Measurements from ENCODE around the gene NOS3. TPM values are rescaled to one million over a fixed set of nuclear protein-coding genes. Genes with fewer than 3 reads are reported as not detected.
A peak's percentile ranks its signal among the peaks of the same experiment; 100 is the strongest.
"Not testable (repeated sequence)": the region's sequence is repeated elsewhere in the genome, so short reads cannot be mapped to it uniquely, and the experiment has no call there.

The NOS3 gene
- total RNA-seq, 1 donor from 2014 or later: 26.6 TPM

- DNase-seq (ENCODE audit: low spot score): no peak
- ATAC-seq: no peak
- intact Hi-C loops (cut with DNase I): no loop called here
These were observed 18.7 kb downstream of the NOS3 start for GRCh38 chr7:151009327-151010036.

GRCh38 chr7:151010037-151010306, 19.2 kb downstream of the NOS3 start:
- intact Hi-C loops (cut with DNase I): no loop called here
- DNase-seq (ENCODE audit: low spot score): no peak
- no peak for ATAC-seq

GRCh38 chr7:151010307-151011096, 19.7 kb downstream of the NOS3 start:
- DNase-seq (ENCODE audit: low spot score) (no peak), ATAC-seq (no peak)
- intact Hi-C loops (cut with DNase I): no loop called here

GRCh38 chr7:151011097-151011409, 20.2 kb downstream of the NOS3 start:
- DNase-seq (ENCODE audit: low spot score) (no peak), ATAC-seq (no peak)
- intact Hi-C loops (cut with DNase I): no loop called here

- intact Hi-C loops (cut with DNase I); ATAC-seq; DNase-seq (ENCODE audit: low spot score): not testable (repeated sequence)
These were observed 20.8 kb downstream of the NOS3 start for GRCh38 chr7:151011616-151012015.

- no peak for DNase-seq (ENCODE audit: low spot score)
- intact Hi-C loops (cut with DNase I): no loop called here
- no peak for ATAC-seq
These were observed 21.3 kb downstream of the NOS3 start for GRCh38 chr7:151012031-151012692.

- peak; percentile 42 for ATAC-seq
- DNase-seq (ENCODE audit: low spot score): no peak
- intact Hi-C loops (cut with DNase I): no loop called here
These were observed 22.1 kb downstream of the NOS3 start for GRCh38 chr7:151012911-151013347.

- intact Hi-C loops (cut with DNase I): no loop called here
- DNase-seq (ENCODE audit: low spot score): no peak
- no peak for ATAC-seq
These were observed 22.5 kb downstream of the NOS3 start for GRCh38 chr7:151013356-151013732.

- ATAC-seq (peak; percentile 41), DNase-seq (ENCODE audit: low spot score) (peak; percentile 76)
- intact Hi-C loops (cut with DNase I): no loop called here
These were observed 23.1 kb downstream of the NOS3 start for GRCh38 chr7:151013733-151014497.

GRCh38 chr7:151014950-151015349, 24.1 kb downstream of the NOS3 start:
- ATAC-seq: no peak
- intact Hi-C loops (cut with DNase I): no loop called here
- no peak for DNase-seq (ENCODE audit: low spot score)

GRCh38 chr7:151015967-151016366, 25.1 kb downstream of the NOS3 start:
- no peak for ATAC-seq
- intact Hi-C loops (cut with DNase I): no loop called here
- no peak for DNase-seq (ENCODE audit: low spot score)

- no peak for DNase-seq (ENCODE audit: low spot score)
- ATAC-seq: no peak
- intact Hi-C loops (cut with DNase I): no loop called here
These were observed 25.7 kb downstream of the NOS3 start for GRCh38 chr7:151016505-151016904.

GRCh38 chr7:151016942-151017341, 26.1 kb downstream of the NOS3 start:
- no peak for DNase-seq (ENCODE audit: low spot score)
- ATAC-seq: no peak
- intact Hi-C loops (cut with DNase I): no loop called here

GRCh38 chr7:151017370-151017952, 26.6 kb downstream of the NOS3 start:
- DNase-seq (ENCODE audit: low spot score) (no peak), ATAC-seq (no peak)
- intact Hi-C loops (cut with DNase I): no loop called here

- intact Hi-C loops (cut with DNase I): no loop called here
These were observed 27.2 kb downstream of the NOS3 start for GRCh38 chr7:151017953-151018420.

GRCh38 chr7:151018421-151019129, 27.8 kb downstream of the NOS3 start:
- no peak for ATAC-seq
- intact Hi-C loops (cut with DNase I): no loop called here
- DNase-seq (ENCODE audit: low spot score): no peak

More at GRCh38 chr7:151017953-151018420, 27.2 kb downstream of the NOS3 start:
- DNase-seq (ENCODE audit: low spot score): peak; percentile 84
- ATAC-seq: peak; percentile 68

GRCh38 chr7:151019130-151019447, 28.3 kb downstream of the NOS3 start:
- intact Hi-C loops (cut with DNase I): no loop called here
- ATAC-seq (no peak), DNase-seq (ENCODE audit: low spot score) (no peak)

- DNase-seq (ENCODE audit: low spot score): no peak
- intact Hi-C loops (cut with DNase I): no loop called here
- no peak for ATAC-seq
These were observed 29.4 kb downstream of the NOS3 start for GRCh38 chr7:151020231-151020630.

GRCh38 chr7:151023232-151023631, 32.4 kb downstream of the NOS3 start:
- ATAC-seq: no peak
- DNase-seq (ENCODE audit: low spot score): no peak
- intact Hi-C loops (cut with DNase I): no loop called here
